Adrenal gland (tissue), 12 donors: ENCODE results near the gene CAMTA1. TPM values are rescaled to one million over a fixed set of nuclear protein-coding genes. Genes with fewer than 3 reads are reported as not detected.

Source experiments
- DNase-seq, 7 donors: peaks; one replicate each; pipeline ENCODE4 v3.0.0-alpha.2; 2019 to 2020
- H3K27ac ChIP-seq, 5 donors: fragments of 200-600 bp; sonication (generic) in 4 of 5; 1 replicate in 3 of 5; 2 replicates in 2 of 5; pipeline versions ENCODE4 v1.5.1 to v1.8.0; 2016 to 2020; ENCODE audit warnings: mild to moderate bottlenecking in 1 of 5
- H3K27me3 ChIP-seq: fragments of 200-600 bp; 2 replicates; pipeline ENCODE4 v1.8.0; 2021
- H3K36me3 ChIP-seq, 2 donors: fragments of 200-600 bp; replicated peaks in 1 of 2; 1 replicate in 1 of 2; 2 replicates in 1 of 2; pipeline versions ENCODE4 v1.5.1 to v1.8.0; 2018 to 2022
- H3K4me1 ChIP-seq, 2 donors: fragments of 200-600 bp; replicated peaks in 1 of 2; 1 replicate in 1 of 2; 2 replicates in 1 of 2; pipeline versions ENCODE4 v1.5.1 to v1.8.0; 2018 to 2021
- H3K4me3 ChIP-seq, 4 donors: fragments of 200-600 bp; sonication (generic) in 3 of 4; one replicate each; pipeline ENCODE4 v1.5.1; 2016 to 2018
- H3K9me3 ChIP-seq, 3 donors: fragments of 200-600 bp; sonication (generic) in 1 of 3; replicated peaks in 1 of 3; 1 replicate in 2 of 3; 2 replicates in 1 of 3; pipeline versions ENCODE4 v1.5.1 to v1.8.0; 2016 to 2021
- CTCF ChIP-seq, 6 experiments: fragments of 450-650 bp in 4 of 6; fragments of 200-600 bp in 2 of 6; sonication (generic) in 1 of 6; IDR thresholded peaks; 1 replicate in 5 of 6; 2 replicates in 1 of 6; pipeline versions ENCODE4 v1.5.1 to v1.8.0; 2016 to 2021; ENCODE audit warnings: antibody characterized with exemption in 6 of 6, mild to moderate bottlenecking in 2 of 6, moderate library complexity in 1 of 6
- POLR2A ChIP-seq, 2 donors: fragments of 450-650 bp; IDR thresholded peaks; one replicate each; pipeline ENCODE4 v1.6.1; 2017; ENCODE audit warnings: antibody characterized with exemption in 2 of 2, mild to moderate bottlenecking in 2 of 2, moderate library complexity in 1 of 2
- WGBS, 4 donors: extraction: QIAGEN DNeasy Blood & Tissue Kit in 2 of 4; methylation state at CpG; one replicate each; pipeline versions ENCODE4 v1.1.5 to v1.1.7; 2013 to 2017; 5-methylcytosine and 5-hydroxymethylcytosine counted together
- intact Hi-C, 2 donors: fragments of 100-400 bp; cut with DNase I; formaldehyde crosslinking; loops; one replicate each; pipeline versions ENCODE4 v1.14.1 to v1.15.0; 2022 to 2023
- polyA plus RNA-seq, 3 donors: library from polyadenylated mRNA; stranded (reverse); fragments of 200-250 nt in 2 of 3; fragments of 350-450 nt in 1 of 3; fragmentation: Illumina TruSeq in 1 of 3; extraction: RNeasy Lipid Tissue Mini Kit (QIAGEN cat#74804) in 1 of 3; gene quantifications; one replicate each; pipeline ENCODE4 v1.2.3, GENCODE V29; 2013 to 2014
- total RNA-seq, 9 donors: library from RNA; depleted of rRNA in 4 of 9; stranded (reverse); fragments of >200 nt in 4 of 9; fragments of 120-200 nt in 1 of 9; fragmentation: NEBNext Ultra II Directional in 1 of 9; extraction: Animal tissue kit (Norgen Biotek cat#: 25700) in 1 of 9; gene quantifications; one replicate each; pipeline versions ENCODE4 v1.1.0 to v1.2.4, GENCODE V29; 2013 to 2023
- donor health status: healthy with polysubstance abuse.
- donor health status: Bipolar disorder and iron deficiency.
- donor health status: DM: yes; HTN: yes; CAD: no.
- donor health status: DM: no; HTN: no; CAD: no.
- donor health status: DM: no; HTN: no; CAD: no.
- donor health status: DM: yes; HTN: yes; CAD: no.

CAMTA1 gene
- total and polyA plus RNA-seq, 12 donors: 62.9 to 141 (median 96.9) TPM

- Histone ChIP-seq H3K4me3 (no peak overlapping the region), H3K9me3 (no peaks in the 10 kb centered on the region), H3K36me3 (no peaks in the 10 kb centered on the region), H3K27ac (no peak overlapping the region), H3K27me3 (no peaks in the 10 kb centered on the region), H3K4me1 (peaks cover 0 to 5% of the 10 kb centered on the region in 2 donors)
- intact Hi-C loops: loop anchor here (5.0 kb wide), 1 partner anchor 196 kb away; no protein-coding TSS in a partner anchor
- TF ChIP-seq POLR2A (IDR thresholded peaks at IDR 0.05) (no peak), CTCF (IDR thresholded peaks at IDR 0.05) (no peak)
- 79 to 94% (median 88%) methylated on average over 5 of the region's 5 CpGs for WGBS, 4 donors
- no peak for DNase-seq
Observed at GRCh38 chr1:7450838-7451237, 665.6 kb downstream of the CAMTA1 start.

GRCh38 chr1:7453038-7453437, 667.8 kb downstream of the CAMTA1 start:
- Histone ChIP-seq H3K36me3 (no peaks in the 10 kb centered on the region), H3K9me3 (no peaks in the 10 kb centered on the region), H3K27ac (no peak overlapping the region), H3K4me3 (no peak overlapping the region), H3K27me3 (no peaks in the 10 kb centered on the region), H3K4me1 (peaks cover 0 to 5% of the 10 kb centered on the region in 2 donors)
- TF ChIP-seq POLR2A (IDR thresholded peaks at IDR 0.05): no peak
- no peak for TF ChIP-seq CTCF (IDR thresholded peaks at IDR 0.05)
- WGBS, 4 donors: 45 to 87% (median 79%) methylated on average over 5 to 6 of the region's 6 CpGs
- intact Hi-C loops: loop anchor here (5.0 kb wide), 1 partner anchor 194 kb away; no protein-coding TSS in a partner anchor
- no peak for DNase-seq

- Histone ChIP-seq H3K27ac (no peak overlapping the region), H3K36me3 (no peaks in the 10 kb centered on the region), H3K27me3 (no peaks in the 10 kb centered on the region), H3K9me3 (no peaks in the 10 kb centered on the region), H3K4me1 (peaks cover 0 to 5% of the 10 kb centered on the region in 2 donors), H3K4me3 (no peak overlapping the region)
- 39 to 59% (median 55%) methylated on average over 11 to 19 of the region's 19 CpGs for WGBS, 4 donors
- DNase-seq: peak in 2 of 7 donors; percentile 38 to 41
- TF ChIP-seq POLR2A (IDR thresholded peaks at IDR 0.05) (no peak), CTCF (IDR thresholded peaks at IDR 0.05) (peak; percentile 17 to 55 (median 42))
- intact Hi-C loops: loop anchor here (5.0 kb wide), 1 partner anchor 193 kb away; no protein-coding TSS in a partner anchor
Observed at GRCh38 chr1:7454052-7454815, 669.0 kb downstream of the CAMTA1 start.

GRCh38 chr1:7454895-7455784, 669.9 kb downstream of the CAMTA1 start:
- Histone ChIP-seq H3K9me3 (no peaks in the 10 kb centered on the region), H3K4me1 (peaks cover 0 to 5% of the 10 kb centered on the region in 2 donors), H3K4me3 (no peak overlapping the region), H3K27me3 (no peaks in the 10 kb centered on the region), H3K36me3 (no peaks in the 10 kb centered on the region), H3K27ac (peak overlapping the region in 1 of 5 donors; percentile 17)
- 74% methylated on average over 22 to 30 of the region's 30 CpGs for WGBS, 4 donors
- intact Hi-C loops: loop anchor here (5.0 kb wide), 1 partner anchor 192 kb away; no protein-coding TSS in a partner anchor
- no peak for TF ChIP-seq POLR2A (IDR thresholded peaks at IDR 0.05)
- no peak for TF ChIP-seq CTCF (IDR thresholded peaks at IDR 0.05)
- peak in 2 of 7 donors; percentile 12 to 31 for DNase-seq
